IPS-18a (cell line): ENCODE data around the gene RSPO3.

Experiments used
- H3K27ac ChIP-seq: one replicate; pipeline ENCODE4 v1.5.1; 2013; ENCODE audit warnings: low read length
- H3K27me3 ChIP-seq: one replicate; pipeline ENCODE4 v1.6.1; 2013; ENCODE audit warnings: mild to moderate bottlenecking, low read length; ENCODE audit not compliant: control insufficient read depth, insufficient read depth
- H3K36me3 ChIP-seq: one replicate; pipeline ENCODE4 v1.6.1; 2013; ENCODE audit warnings: low read depth, low read length; ENCODE audit not compliant: control insufficient read depth
- H3K4me1 ChIP-seq: one replicate; pipeline ENCODE4 v1.6.1; 2013; ENCODE audit warnings: low read depth, low read length; ENCODE audit not compliant: control insufficient read depth
- H3K4me3 ChIP-seq: one replicate; pipeline ENCODE4 v1.5.1; 2013; ENCODE audit warnings: low read length
- H3K9ac ChIP-seq: one replicate; pipeline ENCODE4 v1.6.1; 2013; ENCODE audit warnings: mild to moderate bottlenecking, low read length, moderate library complexity
- H3K9me3 ChIP-seq: one replicate; pipeline ENCODE4 v1.6.1; 2013; ENCODE audit warnings: low read depth, low read length; ENCODE audit not compliant: control insufficient read depth

The RSPO3 gene

GRCh38 chr6:127118298-127119101, at the start of gene RSPO3:
Gene RSPO3 (plus strand): TSS chr6:127118671. CDS start chr6:127119193, 522 bp downstream.
- Histone ChIP-seq H3K36me3 (no peaks in the 10 kb centered on the region), H3K4me3 (peak within 1 kb of the TSS; percentile 66), H3K27ac (no peak within 1 kb of the TSS), H3K9ac (no peak within 1 kb of the TSS), H3K9me3 (no peaks in the 10 kb centered on the region), H3K4me1 (peaks cover 13% of the 10 kb centered on the region), H3K27me3 (peaks cover 68% of the 10 kb centered on the region)

- Histone ChIP-seq H3K9ac (no peak overlapping the region), H3K4me1 (no peaks in the 10 kb centered on the region), H3K4me3 (no peak overlapping the region), H3K36me3 (no peaks in the 10 kb centered on the region), H3K9me3 (no peaks in the 10 kb centered on the region), H3K27me3 (no peaks in the 10 kb centered on the region), H3K27ac (no peak overlapping the region)
These were observed 48.7 kb upstream of the RSPO3 start for GRCh38 chr6:127069659-127070279.

DNA sequence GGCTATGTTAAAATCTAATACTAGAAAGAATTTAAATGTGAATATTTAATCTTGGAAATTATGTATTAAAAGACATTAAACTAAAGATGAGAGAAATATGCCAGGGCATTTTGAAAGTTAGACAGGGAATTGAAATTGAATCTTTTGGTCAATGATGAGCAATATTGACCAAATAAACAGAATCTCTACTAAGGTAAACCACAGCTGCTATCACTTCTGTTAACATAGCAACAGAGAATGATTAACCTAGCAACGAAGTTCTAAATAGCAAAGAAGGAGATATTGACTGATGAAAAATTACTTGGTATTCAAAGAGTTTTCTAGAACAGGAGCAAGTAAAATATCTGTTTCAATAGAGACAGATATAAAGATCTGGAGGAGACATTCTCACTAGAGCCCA, 45.2 kb upstream of the RSPO3 start:
- no peaks in the 10 kb centered on the region for H3K9me3 ChIP-seq
- H3K4me1 ChIP-seq = peaks cover 9% of the 10 kb centered on the region
- no peak overlapping the region for H3K4me3 ChIP-seq
- H3K36me3 ChIP-seq = no peaks in the 10 kb centered on the region
- H3K27me3 ChIP-seq = no peaks in the 10 kb centered on the region
- no peak overlapping the region for H3K9ac ChIP-seq
- no peak overlapping the region for H3K27ac ChIP-seq

- H3K27me3 ChIP-seq = no peaks in the 10 kb centered on the region
These were observed 42.0 kb upstream of the RSPO3 start for GRCh38 chr6:127076466-127076865.

GRCh38 chr6:127077886-127078285, 40.6 kb upstream of the RSPO3 start:
- no peaks in the 10 kb centered on the region for H3K27me3 ChIP-seq
- no peak overlapping the region for H3K9ac ChIP-seq
- no peaks in the 10 kb centered on the region for H3K9me3 ChIP-seq
- no peaks in the 10 kb centered on the region for H3K36me3 ChIP-seq
- H3K27ac ChIP-seq = no peak overlapping the region
- no peak overlapping the region for H3K4me3 ChIP-seq
- peaks cover 9% of the 10 kb centered on the region for H3K4me1 ChIP-seq

More at GRCh38 chr6:127076466-127076865, 42.0 kb upstream of the RSPO3 start:
- Histone ChIP-seq H3K9ac (no peak overlapping the region), H3K4me3 (no peak overlapping the region), H3K9me3 (no peaks in the 10 kb centered on the region), H3K27ac (no peak overlapping the region), H3K4me1 (peaks cover 9% of the 10 kb centered on the region), H3K36me3 (no peaks in the 10 kb centered on the region)

DNA sequence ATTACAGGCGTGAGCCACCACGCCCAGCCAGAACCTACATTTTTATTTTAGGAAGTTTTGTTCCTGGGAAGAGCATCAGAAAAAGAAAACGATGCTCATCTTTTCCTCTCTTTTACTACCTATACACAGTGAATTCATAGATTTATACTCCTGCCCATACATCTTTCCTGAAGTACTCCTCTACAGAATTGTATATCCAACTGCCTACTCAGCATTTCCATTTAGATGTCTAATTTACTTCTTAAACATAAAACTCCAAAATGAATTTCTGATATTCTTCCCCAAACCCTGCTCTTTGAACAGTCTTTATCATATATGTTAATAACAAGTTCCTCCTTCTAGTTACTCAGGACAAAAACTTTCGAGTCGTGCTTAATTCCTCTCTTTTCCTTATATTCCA, 39.8 kb upstream of the RSPO3 start:
- Histone ChIP-seq H3K4me3 (no peak overlapping the region), H3K27me3 (no peaks in the 10 kb centered on the region), H3K9ac (no peak overlapping the region), H3K4me1 (peaks cover 9% of the 10 kb centered on the region), H3K27ac (no peak overlapping the region), H3K36me3 (no peaks in the 10 kb centered on the region), H3K9me3 (no peaks in the 10 kb centered on the region)

DNA sequence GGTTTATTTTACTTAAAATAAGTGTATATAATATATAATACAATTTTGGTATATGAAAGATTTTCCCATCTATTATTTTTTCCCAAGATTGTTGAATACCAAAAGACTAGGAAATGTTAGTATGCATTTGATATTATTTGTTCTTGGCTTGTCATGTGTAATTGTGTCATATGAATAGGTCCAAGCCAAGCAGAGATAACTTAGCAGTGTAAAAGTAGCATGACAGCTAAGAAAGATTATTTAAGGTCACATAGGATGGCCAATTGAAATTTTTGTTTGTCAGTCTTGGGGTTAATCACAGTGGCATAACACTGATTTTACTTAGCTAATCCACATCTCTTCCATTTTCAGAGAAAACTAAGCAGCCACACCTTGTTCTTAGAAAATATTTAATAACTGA, 38.8 kb upstream of the RSPO3 start:
- H3K36me3 ChIP-seq = no peaks in the 10 kb centered on the region
- H3K27me3 ChIP-seq = no peaks in the 10 kb centered on the region
- H3K4me3 ChIP-seq = no peak overlapping the region
- H3K9me3 ChIP-seq = no peaks in the 10 kb centered on the region
- no peak overlapping the region for H3K9ac ChIP-seq
- H3K27ac ChIP-seq = no peak overlapping the region
- peaks cover 9% of the 10 kb centered on the region for H3K4me1 ChIP-seq

DNA sequence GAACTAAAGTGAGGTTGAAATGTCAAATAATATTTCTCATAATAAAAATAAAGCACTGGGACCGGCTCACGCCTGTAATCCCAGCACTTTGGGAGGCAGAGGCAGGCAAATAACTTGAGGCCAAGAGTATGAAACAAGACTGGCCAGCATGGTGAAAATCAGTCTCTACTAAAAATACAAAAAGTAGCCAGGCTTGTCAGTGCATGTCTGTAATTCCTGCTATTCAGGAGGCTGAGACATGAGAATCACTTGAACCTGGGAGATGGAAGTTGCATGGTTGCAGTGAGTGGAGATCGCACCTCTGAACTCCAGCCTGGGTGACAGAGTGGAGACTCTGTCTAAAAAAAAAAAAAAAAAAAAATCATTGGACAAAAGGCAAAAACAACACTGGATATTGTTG, 38.4 kb upstream of the RSPO3 start:
- Histone ChIP-seq H3K4me3 (no peak overlapping the region), H3K36me3 (no peaks in the 10 kb centered on the region), H3K9ac (no peak overlapping the region), H3K9me3 (no peaks in the 10 kb centered on the region), H3K27ac (no peak overlapping the region), H3K27me3 (no peaks in the 10 kb centered on the region), H3K4me1 (peaks cover 9% of the 10 kb centered on the region)

DNA sequence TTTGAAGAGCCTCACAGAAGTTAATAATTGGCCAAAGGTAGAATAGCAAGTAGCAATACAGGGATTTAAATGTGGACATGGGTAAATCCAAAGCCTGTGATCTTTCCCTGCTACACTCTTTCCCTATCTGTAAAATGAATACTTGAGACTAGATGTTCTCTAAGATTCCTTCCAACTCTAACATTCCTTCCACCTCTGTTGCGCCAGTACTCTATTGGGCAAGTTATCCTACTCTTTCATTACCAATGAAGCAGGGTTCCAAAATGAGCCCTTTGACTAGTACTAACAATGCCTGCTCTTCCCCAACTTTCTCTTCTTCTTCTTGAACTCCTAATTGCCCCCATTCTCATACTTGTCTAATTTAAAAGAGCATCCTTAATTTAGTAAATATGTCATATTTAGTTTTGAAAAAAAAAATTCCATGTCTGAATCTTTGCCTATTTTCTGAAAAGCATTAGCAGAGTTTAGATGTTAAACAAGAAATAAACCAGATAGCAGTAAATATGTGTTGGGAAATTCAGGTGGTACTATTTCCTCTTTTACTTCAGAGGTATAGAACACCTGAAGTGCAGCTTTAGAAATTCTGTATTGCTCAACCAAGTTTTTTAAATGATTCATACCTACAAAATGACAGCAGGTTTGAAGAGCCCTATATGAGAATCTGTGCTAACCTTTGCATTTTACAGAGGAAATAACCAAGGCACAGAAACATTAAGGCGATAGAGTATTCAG, 35.1 kb upstream of the RSPO3 start:
- no peak overlapping the region for H3K9ac ChIP-seq
- no peak overlapping the region for H3K4me3 ChIP-seq
- H3K27me3 ChIP-seq = no peaks in the 10 kb centered on the region
- H3K9me3 ChIP-seq = no peaks in the 10 kb centered on the region
- no peaks in the 10 kb centered on the region for H3K36me3 ChIP-seq
- no peaks in the 10 kb centered on the region for H3K4me1 ChIP-seq
- no peak overlapping the region for H3K27ac ChIP-seq

GRCh38 chr6:127083963-127084310, 34.5 kb upstream of the RSPO3 start:
- H3K36me3 ChIP-seq = no peaks in the 10 kb centered on the region
- H3K9me3 ChIP-seq = no peaks in the 10 kb centered on the region
- no peaks in the 10 kb centered on the region for H3K4me1 ChIP-seq
- no peaks in the 10 kb centered on the region for H3K27me3 ChIP-seq
- no peak overlapping the region for H3K27ac ChIP-seq
- H3K9ac ChIP-seq = no peak overlapping the region
- H3K4me3 ChIP-seq = no peak overlapping the region

DNA sequence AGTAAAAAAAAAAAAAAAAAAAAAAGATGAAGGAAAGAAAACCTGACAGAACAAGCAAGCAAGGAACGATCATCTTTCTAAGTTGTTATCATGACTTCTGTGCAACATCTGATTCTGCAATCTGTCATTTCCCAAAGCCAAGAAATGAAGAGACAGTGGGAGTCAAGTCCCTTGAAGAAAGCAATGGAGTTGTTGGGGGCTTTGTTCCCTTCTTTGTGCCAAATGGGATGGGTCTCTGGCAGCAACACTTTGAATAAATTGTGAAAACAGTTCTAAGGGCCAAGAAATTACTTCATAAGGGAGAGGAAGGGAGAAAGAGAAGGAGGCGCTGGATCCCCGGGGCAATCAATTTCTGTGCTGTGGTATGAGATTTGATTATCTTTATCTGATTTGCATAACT, 33.3 kb upstream of the RSPO3 start:
- H3K4me1 ChIP-seq = peaks cover 7% of the 10 kb centered on the region

More for the DNA sequence above, 33.3 kb upstream of the RSPO3 start:
- H3K9ac ChIP-seq = no peak overlapping the region
- H3K27me3 ChIP-seq = no peaks in the 10 kb centered on the region
- no peak overlapping the region for H3K27ac ChIP-seq
- no peak overlapping the region for H3K4me3 ChIP-seq
- no peaks in the 10 kb centered on the region for H3K9me3 ChIP-seq
- H3K36me3 ChIP-seq = no peaks in the 10 kb centered on the region
